ENCODE results near the gene WDR48.

DNA sequence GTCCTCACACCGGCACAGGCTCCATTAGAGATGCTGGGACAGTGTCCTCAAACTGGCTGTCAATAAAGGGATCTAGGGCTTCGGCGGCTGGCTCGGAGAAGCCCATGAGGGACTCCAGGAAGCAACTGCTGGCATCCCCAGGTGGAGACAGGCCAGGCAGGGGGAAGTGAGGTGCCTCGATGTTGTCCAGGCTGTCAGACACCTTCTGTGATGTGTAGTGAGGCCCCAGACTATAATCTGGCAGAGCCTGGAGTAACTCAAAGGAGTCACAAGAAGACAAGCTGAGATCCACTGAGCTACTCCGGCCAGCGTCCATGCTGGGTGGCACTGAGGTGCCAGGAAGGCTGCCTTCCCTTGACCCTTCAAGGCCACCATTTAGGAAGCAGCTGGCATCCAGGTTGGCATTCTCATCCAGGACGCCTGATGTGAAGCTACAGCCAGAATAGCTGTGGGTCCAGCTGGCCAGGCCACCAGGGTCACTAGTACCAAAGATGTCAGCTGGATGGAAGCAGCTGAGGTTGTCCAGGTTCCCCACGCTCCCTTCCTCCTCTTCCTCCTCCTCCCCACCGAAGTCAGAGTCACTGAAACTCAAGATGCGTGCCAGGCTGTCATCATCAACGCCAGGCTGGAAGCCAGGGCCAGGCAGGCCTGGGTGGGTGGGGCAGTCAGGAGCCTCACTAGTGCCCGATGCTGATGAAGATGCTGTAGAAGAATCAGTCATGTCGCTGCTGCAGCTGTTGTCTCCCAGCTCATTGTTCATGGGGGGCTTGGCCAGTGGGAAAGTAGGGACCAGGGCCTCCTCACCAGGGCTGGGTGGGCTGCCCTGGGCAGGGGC is 91.5 kb downstream of the WDR48 start:
- TF ChIP-seq, protein P1, sequence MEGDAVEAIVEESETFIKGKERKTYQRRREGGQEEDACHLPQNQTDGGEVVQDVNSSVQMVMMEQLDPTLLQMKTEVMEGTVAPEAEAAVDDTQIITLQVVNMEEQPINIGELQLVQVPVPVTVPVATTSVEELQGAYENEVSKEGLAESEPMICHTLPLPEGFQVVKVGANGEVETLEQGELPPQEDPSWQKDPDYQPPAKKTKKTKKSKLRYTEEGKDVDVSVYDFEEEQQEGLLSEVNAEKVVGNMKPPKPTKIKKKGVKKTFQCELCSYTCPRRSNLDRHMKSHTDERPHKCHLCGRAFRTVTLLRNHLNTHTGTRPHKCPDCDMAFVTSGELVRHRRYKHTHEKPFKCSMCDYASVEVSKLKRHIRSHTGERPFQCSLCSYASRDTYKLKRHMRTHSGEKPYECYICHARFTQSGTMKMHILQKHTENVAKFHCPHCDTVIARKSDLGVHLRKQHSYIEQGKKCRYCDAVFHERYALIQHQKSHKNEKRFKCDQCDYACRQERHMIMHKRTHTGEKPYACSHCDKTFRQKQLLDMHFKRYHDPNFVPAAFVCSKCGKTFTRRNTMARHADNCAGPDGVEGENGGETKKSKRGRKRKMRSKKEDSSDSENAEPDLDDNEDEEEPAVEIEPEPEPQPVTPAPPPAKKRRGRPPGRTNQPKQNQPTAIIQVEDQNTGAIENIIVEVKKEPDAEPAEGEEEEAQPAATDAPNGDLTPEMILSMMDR (IDR thresholded peaks at IDR 0.05; ENCODE audit: insufficient read depth, low read depth, low read length): no peak
- no peak for TF ChIP-seq EZH2 (IDR thresholded peaks at IDR 0.05; ENCODE audit: insufficient read depth, low read length)

Data from astrocyte (in vitro differentiated cells and primary cell).